OCI-LY3 (cell line): ENCODE results near the gene ZMYM5.
"Not testable (repeated sequence)": the region's sequence is repeated elsewhere in the genome, so short reads cannot be mapped to it uniquely, and the experiment has no call there.

Source experiments
- H2AFZ ChIP-seq: fragments of 200-600, 300-600 bp; shearing (Covaris generic); 2 replicates; pipeline ENCODE4 v1.6.0; 2014; ENCODE audit warnings: antibody characterized with exemption, low read depth, low read length
- H3K27ac ChIP-seq: fragments of 200-600, 300-600 bp; sonication (generic); 2 replicates; pipeline ENCODE4 v1.5.1; 2014; ENCODE audit warnings: mild to moderate bottlenecking, low read length, moderate library complexity, mixed read lengths
- H3K27me3 ChIP-seq: fragments of 200-600, 300-600 bp; sonication (generic); 2 replicates; pipeline ENCODE4 v1.6.1; 2014; ENCODE audit warnings: low read depth, low read length, mixed read lengths
- H3K36me3 ChIP-seq: fragments of 200-600, 300-600 bp; sonication (generic); replicated peaks from 2 replicates; pipeline ENCODE3; 2014; ENCODE audit warnings: low read depth, low read length, mixed read lengths
- H3K4me1 ChIP-seq: fragments of 300-600, 200-600 bp; sonication (generic); 2 replicates; pipeline ENCODE4 v1.6.1; 2014; ENCODE audit warnings: low read length, mixed read lengths
- H3K4me2 ChIP-seq: fragments of 200-600, 300-600 bp; sonication (generic); 2 replicates; pipeline ENCODE4 v1.6.1; 2014; ENCODE audit warnings: low read length, mixed read lengths
- H3K4me3 ChIP-seq: fragments of 300-600, 200-600 bp; sonication (generic); 2 replicates; pipeline ENCODE4 v1.5.1; 2014; ENCODE audit warnings: antibody characterized with exemption, mild to moderate bottlenecking, low read length, moderate library complexity
- H3K79me2 ChIP-seq: fragments of 300-600, 200-600 bp; shearing (Covaris generic); 2 replicates; pipeline ENCODE4 v1.6.1; 2014; ENCODE audit warnings: mild to moderate bottlenecking, low read length, mixed read lengths
- H3K9ac ChIP-seq: fragments of 300-600, 200-600 bp; shearing (Covaris generic); 2 replicates; pipeline ENCODE4 v1.6.0; 2014; ENCODE audit warnings: mild to moderate bottlenecking, low read length, moderate library complexity
- H3K9me3 ChIP-seq: fragments of 200-600, 300-600 bp; shearing (Covaris generic); 2 replicates; pipeline ENCODE4 v1.6.1; 2014; ENCODE audit warnings: low read length, mixed read lengths; ENCODE audit not compliant: insufficient read depth
- H4K20me1 ChIP-seq: fragments of 200-600, 300-600 bp; sonication (generic); 2 replicates; pipeline ENCODE4 v1.6.1; 2016; ENCODE audit warnings: low read length, mixed read lengths; ENCODE audit not compliant: insufficient read depth
- EZH2phosphoT487 ChIP-seq: fragments of 200-600 bp; shearing (Covaris generic); IDR thresholded peaks from 2 replicates; pipeline ENCODE4 v1.6.1; 2018; ENCODE audit warnings: antibody characterized with exemption, mixed run types, low read depth
- TF ChIP-seq, protein P1 (sequence below): fragments of 200-600, 300-600 bp; sonication (generic); IDR thresholded peaks from 2 replicates; pipeline ENCODE4 v1.5.1; 2014; ENCODE audit warnings: antibody characterized with exemption, low read length, low read depth

The ZMYM5 gene

DNA sequence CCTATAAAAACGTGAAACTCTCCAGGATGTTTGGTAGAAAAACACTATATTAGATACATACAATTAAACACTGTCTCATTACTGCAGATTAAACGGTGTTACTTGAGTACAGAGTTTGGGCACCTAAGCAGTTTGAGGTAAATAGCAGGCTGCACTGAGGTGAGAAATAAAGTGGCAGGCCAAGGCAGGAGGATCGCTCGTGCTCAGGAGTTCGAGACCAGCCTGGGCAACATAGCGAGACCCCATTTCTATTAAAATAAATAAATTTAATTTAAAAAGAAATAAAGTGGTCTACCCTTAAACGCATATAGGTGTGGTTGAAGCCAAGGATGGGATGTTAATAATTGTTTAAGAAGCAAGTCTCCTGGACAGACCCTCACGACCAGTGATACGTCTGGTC, 81.9 kb downstream of the ZMYM5 start:
- Histone ChIP-seq H2AFZ (no peak overlapping the region), H3K4me3 (peak overlapping the region; percentile 91), H3K4me2 (peak overlapping the region; percentile 74), H4K20me1 (peaks cover 2% of the 10 kb centered on the region; the same call in 1 of the 2 replicates), H3K79me2 (peaks cover 39% of the 10 kb centered on the region), H3K9ac (peak overlapping the region; percentile 96), H3K27me3 (no peaks in the 10 kb centered on the region), H3K4me1 (peaks cover 4% of the 10 kb centered on the region; the same call in 1 of the 2 replicates), H3K27ac (peak overlapping the region; percentile 79), H3K36me3 (peaks cover 15% of the 10 kb centered on the region), H3K9me3 (no peaks in the 10 kb centered on the region)
- TF ChIP-seq, protein P1, sequence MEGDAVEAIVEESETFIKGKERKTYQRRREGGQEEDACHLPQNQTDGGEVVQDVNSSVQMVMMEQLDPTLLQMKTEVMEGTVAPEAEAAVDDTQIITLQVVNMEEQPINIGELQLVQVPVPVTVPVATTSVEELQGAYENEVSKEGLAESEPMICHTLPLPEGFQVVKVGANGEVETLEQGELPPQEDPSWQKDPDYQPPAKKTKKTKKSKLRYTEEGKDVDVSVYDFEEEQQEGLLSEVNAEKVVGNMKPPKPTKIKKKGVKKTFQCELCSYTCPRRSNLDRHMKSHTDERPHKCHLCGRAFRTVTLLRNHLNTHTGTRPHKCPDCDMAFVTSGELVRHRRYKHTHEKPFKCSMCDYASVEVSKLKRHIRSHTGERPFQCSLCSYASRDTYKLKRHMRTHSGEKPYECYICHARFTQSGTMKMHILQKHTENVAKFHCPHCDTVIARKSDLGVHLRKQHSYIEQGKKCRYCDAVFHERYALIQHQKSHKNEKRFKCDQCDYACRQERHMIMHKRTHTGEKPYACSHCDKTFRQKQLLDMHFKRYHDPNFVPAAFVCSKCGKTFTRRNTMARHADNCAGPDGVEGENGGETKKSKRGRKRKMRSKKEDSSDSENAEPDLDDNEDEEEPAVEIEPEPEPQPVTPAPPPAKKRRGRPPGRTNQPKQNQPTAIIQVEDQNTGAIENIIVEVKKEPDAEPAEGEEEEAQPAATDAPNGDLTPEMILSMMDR: no peak
- no peak for TF ChIP-seq EZH2phosphoT487

GRCh38 chr13:19780753-19781418, 82.6 kb downstream of the ZMYM5 start:
- not testable (repeated sequence) for H3K27ac ChIP-seq, H4K20me1 ChIP-seq, H3K9me3 ChIP-seq, H3K27me3 ChIP-seq, H3K4me1 ChIP-seq, H3K9ac ChIP-seq, H2AFZ ChIP-seq
- H3K4me2 ChIP-seq: peak overlapping the region; percentile 74
- peaks cover 15% of the 10 kb centered on the region for H3K36me3 ChIP-seq
- peak overlapping the region; percentile 91 for H3K4me3 ChIP-seq
- H3K79me2 ChIP-seq: peaks cover 45% of the 10 kb centered on the region
